Endothelial cell of umbilical vein (primary cell): ENCODE measurements around the gene ELF4. TPM values are rescaled to one million over a fixed set of nuclear protein-coding genes. Genes with fewer than 3 reads are reported as not detected.

Experiments used
- BruUV-seq: library from RNA; stranded (reverse); fragments of 400-500 nt; replicated peaks from 2 replicates; lab custom pipeline; 2021; lab: Mats Ljungman, UMichigan
- CTCF ChIA-PET: fragments of 300-600, 350-600 bp; sonication (Branson Sonifier 250); formaldehyde crosslinking; loops from one replicate; lab custom pipeline; 2021; ENCODE audit warnings: antibody characterized with exemption, inconsistent platforms; lab: Charles Lee
- POLR2A ChIA-PET: fragments of 300-600, 350-600 bp; sonication (Branson Sonifier 250); formaldehyde crosslinking; loops from one replicate; lab custom pipeline; 2021; ENCODE audit warnings: antibody characterized with exemption, inconsistent platforms; lab: Charles Lee
- DNase-seq: peaks from one replicate; pipeline ENCODE4 v3.0.0-alpha.2; 2011; ENCODE audit warnings: low read depth, low spot score
- FAIRE-seq: peaks from 2 replicates; lab custom pipeline; 2011; peaks lifted over from hg19 to GRCh38; lab: Jason Lieb, UNC
- H2AFZ ChIP-seq: 2 replicates; pipeline ENCODE4 v1.6.0; 2012; ENCODE audit warnings: low read depth, low read length, control low read depth, inconsistent platforms
- H3K27ac ChIP-seq: 2 replicates; pipeline ENCODE4 v1.5.1; 2011; ENCODE audit warnings: low read depth, mild to moderate bottlenecking, control low read depth, low read length, moderate library complexity; ENCODE audit not compliant: insufficient read depth
- H3K27me3 ChIP-seq, 2 experiments: 2 replicates each; pipeline versions ENCODE4 v1.6.0 to v1.6.1; 2011; ENCODE audit warnings: low read length in 2 of 2, mixed read lengths in 1 of 2; ENCODE audit not compliant: control insufficient read depth in 2 of 2, insufficient read depth in 2 of 2
- H3K36me3 ChIP-seq, 2 experiments: 2 replicates in 1 of 2; 3 replicates in 1 of 2; pipeline ENCODE4 v1.5.1; 2011; ENCODE audit warnings: low read length in 2 of 2, mild to moderate bottlenecking in 1 of 2, moderate library complexity in 1 of 2; ENCODE audit not compliant: control insufficient read depth in 2 of 2, insufficient read depth in 2 of 2; ENCODE audit errors: extremely low read depth in 1 of 2
- H3K4me1 ChIP-seq: 3 replicates; pipeline ENCODE4 v1.5.1; 2011; ENCODE audit warnings: mild to moderate bottlenecking, low read length; ENCODE audit not compliant: control insufficient read depth, insufficient read depth; ENCODE audit errors: extremely low read depth
- H3K4me2 ChIP-seq: 2 replicates; pipeline ENCODE4 v1.6.1; 2011; ENCODE audit warnings: low read length, control low read depth, mixed read lengths; ENCODE audit not compliant: insufficient read depth
- H3K4me3 ChIP-seq, 3 experiments: fragments of 200-600 bp in 1 of 3; sonication (generic), shearing (Covaris generic) in 1 of 3; replicated peaks in 1 of 3; 2 replicates each; pipeline ENCODE4 v1.5.1; 2011 to 2016; ENCODE audit warnings: control low read depth in 3 of 3, low read length in 3 of 3, mild to moderate bottlenecking in 2 of 3, inconsistent platforms in 1 of 3, low read depth in 1 of 3, moderate library complexity in 1 of 3; ENCODE audit not compliant: insufficient read depth in 1 of 3
- H3K79me2 ChIP-seq: 2 replicates; pipeline ENCODE4 v1.6.0; 2012; ENCODE audit warnings: low read length, inconsistent platforms; ENCODE audit not compliant: control insufficient read depth, insufficient read depth
- H3K9ac ChIP-seq: replicated peaks from 2 replicates; pipeline ENCODE3; 2011; ENCODE audit warnings: low read length, control low read depth; ENCODE audit not compliant: insufficient read depth; ENCODE audit errors: extremely low read depth
- H3K9me1 ChIP-seq: replicated peaks from 3 replicates; pipeline ENCODE4 v1.6.0; 2011; ENCODE audit warnings: mild to moderate bottlenecking, low read length; ENCODE audit not compliant: control insufficient read depth, insufficient read depth; ENCODE audit errors: extremely low read depth
- H3K9me3 ChIP-seq: replicated peaks from 2 replicates; pipeline ENCODE4 v1.5.1; 2012; ENCODE audit warnings: low read length, inconsistent platforms; ENCODE audit not compliant: control insufficient read depth, insufficient read depth
- H4K20me1 ChIP-seq: replicated peaks from 2 replicates; pipeline ENCODE3; 2011; ENCODE audit warnings: mild to moderate bottlenecking, low read length; ENCODE audit not compliant: control insufficient read depth, insufficient read depth; ENCODE audit errors: extremely low read depth
- CTCF ChIP-seq, 2 donors: IDR thresholded peaks; 1 replicate in 1 of 2; 2 replicates in 1 of 2; pipeline ENCODE4 v1.5.1; 2011; ENCODE audit warnings: low read length in 2 of 2, mild to moderate bottlenecking in 2 of 2, moderate library complexity in 2 of 2, control low read depth in 1 of 2, inconsistent platforms in 1 of 2, low read depth in 1 of 2; ENCODE audit not compliant: insufficient read depth in 1 of 2; ENCODE audit errors: extremely low read depth in 1 of 2
- EZH2 ChIP-seq: IDR thresholded peaks from 2 replicates; pipeline ENCODE4 v1.6.1; 2012; ENCODE audit warnings: borderline replicate concordance, low read depth, mild to moderate bottlenecking, moderate library complexity, low read length, inconsistent platforms; ENCODE audit not compliant: severe bottlenecking
- FOS ChIP-seq: IDR thresholded peaks from 2 replicates; pipeline ENCODE4 v1.6.1; 2011; ENCODE audit warnings: mild to moderate bottlenecking, low read length, moderate library complexity, borderline replicate concordance; ENCODE audit not compliant: insufficient read depth
- GATA2 ChIP-seq: IDR thresholded peaks from 2 replicates; pipeline ENCODE4 v1.7.0; 2011; ENCODE audit warnings: low read depth, mild to moderate bottlenecking, moderate library complexity, mixed read lengths, low read length; ENCODE audit not compliant: insufficient read length, insufficient read depth
- JUN ChIP-seq: IDR thresholded peaks from 2 replicates; pipeline ENCODE4 v1.6.1; 2011; ENCODE audit warnings: borderline replicate concordance, low read depth; ENCODE audit not compliant: insufficient read length, insufficient read depth
- MAX ChIP-seq: IDR thresholded peaks from 2 replicates; pipeline ENCODE4 v1.6.1; 2011; ENCODE audit not compliant: insufficient read depth, insufficient read length
- MYC ChIP-seq: IDR thresholded peaks from one replicate; pipeline ENCODE4 v1.6.1; 2011; ENCODE audit warnings: mild to moderate bottlenecking, low read depth, low read length
- POLR2A ChIP-seq: IDR thresholded peaks from 2 replicates; pipeline ENCODE4 v1.6.1; 2012; ENCODE audit warnings: low read depth, mild to moderate bottlenecking, control low read depth, low read length
- POLR2AphosphoS5 ChIP-seq: IDR thresholded peaks from 2 replicates; pipeline ENCODE4 v1.6.1; 2012; ENCODE audit warnings: low read depth, mild to moderate bottlenecking, control low read depth, low read length, moderate library complexity; ENCODE audit not compliant: insufficient read depth
- dilution Hi-C: fragments of 300-500 bp; cut with MboI; formaldehyde crosslinking; loops from one replicate; pipeline ENCODE4 v1.15.0; 2019; ENCODE audit warnings: low sequenced_read_pairs; ENCODE audit not compliant: extremely low pct_ligation_motif_present
- intact Hi-C: fragments of 100-400 bp; cut with micrococcal nuclease; formaldehyde crosslinking; loops from one replicate; pipeline ENCODE4 v1.10.0; 2022
- polyA plus RNA-seq, 4 experiments: library from polyadenylated mRNA; depleted of rRNA in 3 of 4; stranded (reverse) in 3 of 4; unstranded in 1 of 4; fragments of >200 nt; gene quantifications; 2 replicates each; pipeline versions ENCODE4 v1.2.1 to v1.2.3, GENCODE V29; 2011 to 2012; ENCODE audit warnings: missing spikeins in 1 of 4
- total RNA-seq: library from RNA; stranded (reverse); gene quantifications from 2 replicates; pipeline ENCODE4 v1.2.3, GENCODE V29; 2021

The ELF4 gene
- total and polyA plus RNA-seq, 2 donors (not counting 3 experiments of a cell fraction or from before 2014, with no cell fraction given): 31.9 to 33.4 TPM

GRCh38 chrX:130057209-130057608 is 53.1 kb downstream of the ELF4 start:
- CTCF ChIA-PET: interaction anchor here (2.7 kb wide), 1 partner anchor 132 kb away, joined by 7 read pairs; no protein-coding TSS in a partner anchor
- H3K9me1 ChIP-seq: no peaks in the 10 kb centered on the region
- dilution Hi-C loops (no loop called here), intact Hi-C loops (no loop called here)
- peaks cover 7% of the 10 kb centered on the region for H3K4me1 ChIP-seq
- H3K4me2 ChIP-seq: no peak overlapping the region
- no peak overlapping the region for H3K4me3 ChIP-seq
- no peaks in the 10 kb centered on the region for H4K20me1 ChIP-seq
- POLR2A ChIA-PET: no interaction called here
- FAIRE-seq (no peak), DNase-seq (no peak)
- BruUV-seq: no TSS peak
- no peaks in the 10 kb centered on the region for H3K27me3 ChIP-seq
- no peak overlapping the region for H3K27ac ChIP-seq
- H3K9me3 ChIP-seq: no peaks in the 10 kb centered on the region
- H3K36me3 ChIP-seq: peaks cover under 1 to 2% of the 10 kb centered on the region in 2 experiments
- no peak overlapping the region for H3K9ac ChIP-seq
- no peak for TF ChIP-seq POLR2AphosphoS5
- TF ChIP-seq JUN: no peak
- H3K79me2 ChIP-seq: no peaks in the 10 kb centered on the region
- no peak overlapping the region for H2AFZ ChIP-seq

- no peaks in the 10 kb centered on the region for H3K79me2 ChIP-seq
- H3K36me3 ChIP-seq: peaks cover 4 to 9% of the 10 kb centered on the region in 2 experiments
- H3K9me3 ChIP-seq: no peaks in the 10 kb centered on the region
- no TSS peak for BruUV-seq
- dilution Hi-C loops (no loop called here), intact Hi-C loops (no loop called here)
- no peak overlapping the region for H3K4me3 ChIP-seq
- TF ChIP-seq JUN (no peak), MYC (no peak), CTCF (IDR thresholded peaks at IDR 0.05; ENCODE audit: extremely low read depth in 1 of 2, insufficient read depth in 1 of 2, low read depth in 1 of 2, low read length in 2 of 2) (no peak), MAX (no peak), POLR2AphosphoS5 (no peak), GATA2 (no peak), FOS (no peak), EZH2 (no peak), POLR2A (no peak)
- peaks cover 6% of the 10 kb centered on the region for H3K4me1 ChIP-seq
- no peaks in the 10 kb centered on the region for H3K9me1 ChIP-seq
- H3K4me2 ChIP-seq: no peak overlapping the region
- no peaks in the 10 kb centered on the region for H4K20me1 ChIP-seq
- DNase-seq (no peak), FAIRE-seq (peak; percentile 35)
- no peaks in the 10 kb centered on the region for H3K27me3 ChIP-seq
- ChIA-PET POLR2A (no interaction called here), CTCF (interaction anchor here (2.7 kb wide), 1 partner anchor 130 kb away, joined by 7 read pairs; no protein-coding TSS in a partner anchor)
- no peak overlapping the region for H3K9ac ChIP-seq
- no peak overlapping the region for H2AFZ ChIP-seq
- H3K27ac ChIP-seq: no peak overlapping the region
Observed at GRCh38 chrX:130055899-130056298, 54.4 kb downstream of the ELF4 start.
